HL-60 (cell line): ENCODE data around the gene ITM2A.

Source experiments
- DNase-seq, 2 experiments: peaks; one replicate each; pipeline ENCODE4 v3.0.0-alpha.2; 2010 to 2020; ENCODE audit warnings: low read depth in 1 of 2, low spot score in 1 of 2
- H3K27ac ChIP-seq: fragments of 250-450 bp; sonication (Bioruptor Pico); replicated peaks from 2 replicates; pipeline ENCODE4 v1.5.1; 2020; ENCODE audit warnings: mild to moderate bottlenecking, moderate library complexity
- H3K27me3 ChIP-seq: fragments of 250-450 bp; sonication (Bioruptor Pico); 2 replicates; pipeline ENCODE4 v1.5.1; 2021; ENCODE audit warnings: mild to moderate bottlenecking, moderate library complexity; ENCODE audit not compliant: insufficient read depth, poor library complexity, severe bottlenecking
- H3K4me3 ChIP-seq: replicated peaks from 2 replicates; pipeline ENCODE4 v1.5.1; 2011; ENCODE audit warnings: mild to moderate bottlenecking, control low read depth, low read length; ENCODE audit not compliant: insufficient read depth
- GABPA ChIP-seq: IDR thresholded peaks from 2 replicates; pipeline ENCODE4 v1.6.1; 2012; ENCODE audit warnings: low read depth
- POLR2AphosphoS5 ChIP-seq: IDR thresholded peaks from 2 replicates; pipeline ENCODE4 v1.6.1; 2012; ENCODE audit warnings: low read depth
- SPI1 ChIP-seq: IDR thresholded peaks from 2 replicates; pipeline ENCODE4 v1.6.1; 2012; ENCODE audit warnings: low read depth, mild to moderate bottlenecking, borderline replicate concordance
- TF ChIP-seq, protein P1 (sequence below): IDR thresholded peaks from one replicate; pipeline ENCODE4 v1.5.1; 2011; ENCODE audit warnings: low read length, control low read depth, inconsistent platforms; ENCODE audit not compliant: insufficient read depth
- TF ChIP-seq, protein P2 (sequence below): IDR thresholded peaks from 2 replicates; pipeline ENCODE4 v1.6.1; 2012; ENCODE audit warnings: low read depth; ENCODE audit not compliant: insufficient replicate concordance

ITM2A gene

DNA sequence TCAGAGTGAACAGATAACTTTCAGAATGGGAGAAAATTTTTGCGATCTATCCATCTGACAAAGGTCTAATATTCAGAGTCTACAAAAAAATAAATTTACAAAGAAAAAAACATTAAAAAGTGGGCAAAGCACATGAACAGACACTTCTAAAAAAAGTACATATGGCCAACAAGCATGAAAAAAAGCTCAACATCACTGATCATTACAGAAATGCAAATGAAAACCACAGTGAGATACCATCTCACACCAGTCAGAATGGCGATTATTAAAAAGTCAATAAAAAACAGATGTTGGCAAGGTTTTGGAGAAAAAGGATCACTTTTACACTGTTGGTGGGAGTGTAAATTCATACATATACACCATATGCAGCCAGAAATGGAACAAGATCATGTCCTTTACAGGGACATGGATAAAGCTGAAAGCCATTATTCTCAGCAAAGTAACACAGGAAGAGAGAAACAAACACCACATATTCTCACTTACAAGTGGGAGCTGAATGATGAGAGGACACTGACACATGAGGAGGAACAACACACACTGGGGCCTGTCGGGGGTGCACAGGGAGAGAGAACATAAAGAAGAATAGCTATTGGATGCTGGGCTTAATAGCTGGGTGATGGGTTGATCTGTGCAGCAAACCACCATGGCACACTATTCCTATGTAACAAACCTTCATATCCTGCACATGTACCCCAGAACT lies 41.6 kb upstream of the ITM2A start:
- no peak for DNase-seq
- Histone ChIP-seq H3K27ac (no peak overlapping the region), H3K27me3 (no peaks in the 10 kb centered on the region), H3K4me3 (no peak overlapping the region)
- TF ChIP-seq POLR2AphosphoS5: no peak
- TF ChIP-seq GABPA: no peak
- TF ChIP-seq, protein P1, sequence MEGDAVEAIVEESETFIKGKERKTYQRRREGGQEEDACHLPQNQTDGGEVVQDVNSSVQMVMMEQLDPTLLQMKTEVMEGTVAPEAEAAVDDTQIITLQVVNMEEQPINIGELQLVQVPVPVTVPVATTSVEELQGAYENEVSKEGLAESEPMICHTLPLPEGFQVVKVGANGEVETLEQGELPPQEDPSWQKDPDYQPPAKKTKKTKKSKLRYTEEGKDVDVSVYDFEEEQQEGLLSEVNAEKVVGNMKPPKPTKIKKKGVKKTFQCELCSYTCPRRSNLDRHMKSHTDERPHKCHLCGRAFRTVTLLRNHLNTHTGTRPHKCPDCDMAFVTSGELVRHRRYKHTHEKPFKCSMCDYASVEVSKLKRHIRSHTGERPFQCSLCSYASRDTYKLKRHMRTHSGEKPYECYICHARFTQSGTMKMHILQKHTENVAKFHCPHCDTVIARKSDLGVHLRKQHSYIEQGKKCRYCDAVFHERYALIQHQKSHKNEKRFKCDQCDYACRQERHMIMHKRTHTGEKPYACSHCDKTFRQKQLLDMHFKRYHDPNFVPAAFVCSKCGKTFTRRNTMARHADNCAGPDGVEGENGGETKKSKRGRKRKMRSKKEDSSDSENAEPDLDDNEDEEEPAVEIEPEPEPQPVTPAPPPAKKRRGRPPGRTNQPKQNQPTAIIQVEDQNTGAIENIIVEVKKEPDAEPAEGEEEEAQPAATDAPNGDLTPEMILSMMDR: no peak
- no peak for TF ChIP-seq SPI1
- TF ChIP-seq, protein P2, sequence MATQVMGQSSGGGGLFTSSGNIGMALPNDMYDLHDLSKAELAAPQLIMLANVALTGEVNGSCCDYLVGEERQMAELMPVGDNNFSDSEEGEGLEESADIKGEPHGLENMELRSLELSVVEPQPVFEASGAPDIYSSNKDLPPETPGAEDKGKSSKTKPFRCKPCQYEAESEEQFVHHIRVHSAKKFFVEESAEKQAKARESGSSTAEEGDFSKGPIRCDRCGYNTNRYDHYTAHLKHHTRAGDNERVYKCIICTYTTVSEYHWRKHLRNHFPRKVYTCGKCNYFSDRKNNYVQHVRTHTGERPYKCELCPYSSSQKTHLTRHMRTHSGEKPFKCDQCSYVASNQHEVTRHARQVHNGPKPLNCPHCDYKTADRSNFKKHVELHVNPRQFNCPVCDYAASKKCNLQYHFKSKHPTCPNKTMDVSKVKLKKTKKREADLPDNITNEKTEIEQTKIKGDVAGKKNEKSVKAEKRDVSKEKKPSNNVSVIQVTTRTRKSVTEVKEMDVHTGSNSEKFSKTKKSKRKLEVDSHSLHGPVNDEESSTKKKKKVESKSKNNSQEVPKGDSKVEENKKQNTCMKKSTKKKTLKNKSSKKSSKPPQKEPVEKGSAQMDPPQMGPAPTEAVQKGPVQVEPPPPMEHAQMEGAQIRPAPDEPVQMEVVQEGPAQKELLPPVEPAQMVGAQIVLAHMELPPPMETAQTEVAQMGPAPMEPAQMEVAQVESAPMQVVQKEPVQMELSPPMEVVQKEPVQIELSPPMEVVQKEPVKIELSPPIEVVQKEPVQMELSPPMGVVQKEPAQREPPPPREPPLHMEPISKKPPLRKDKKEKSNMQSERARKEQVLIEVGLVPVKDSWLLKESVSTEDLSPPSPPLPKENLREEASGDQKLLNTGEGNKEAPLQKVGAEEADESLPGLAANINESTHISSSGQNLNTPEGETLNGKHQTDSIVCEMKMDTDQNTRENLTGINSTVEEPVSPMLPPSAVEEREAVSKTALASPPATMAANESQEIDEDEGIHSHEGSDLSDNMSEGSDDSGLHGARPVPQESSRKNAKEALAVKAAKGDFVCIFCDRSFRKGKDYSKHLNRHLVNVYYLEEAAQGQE: no peak

- Histone ChIP-seq H3K27ac (no peak overlapping the region), H3K4me3 (no peak overlapping the region), H3K27me3 (no peaks in the 10 kb centered on the region)
- no peak for DNase-seq
- TF ChIP-seq POLR2AphosphoS5: no peak
- no peak for TF ChIP-seq SPI1
- TF ChIP-seq, protein P2: no peak
- TF ChIP-seq GABPA: no peak
- TF ChIP-seq, protein P1: no peak
Observed at GRCh38 chrX:79400623-79401022, 33.5 kb upstream of the ITM2A start.

- TF ChIP-seq, protein P1: no peak
- TF ChIP-seq POLR2AphosphoS5: no peak
- no peak for TF ChIP-seq GABPA
- no peak for TF ChIP-seq SPI1
- TF ChIP-seq, protein P2: no peak
- DNase-seq: no peak
- no peak overlapping the region for H3K4me3 ChIP-seq
- no peak overlapping the region for H3K27ac ChIP-seq
- H3K27me3 ChIP-seq: no peaks in the 10 kb centered on the region
Observed at GRCh38 chrX:79375340-79375739, 8.2 kb upstream of the ITM2A start.
